SK-N-SH (cell line): Measurements from ENCODE around the gene NCOR2. TPM values are rescaled to one million over a fixed set of nuclear protein-coding genes. Genes with fewer than 3 reads are reported as not detected.

Source experiments
- CTCF ChIA-PET: fragments of 300-600, 350-600 bp; formaldehyde crosslinking; extraction: SDS; loops from one replicate; lab custom pipeline; 2021; lab: Yijun Ruan, JAX
- POLR2A ChIA-PET: fragments of 350-600 bp; sonication (Branson Sonifier 250); formaldehyde crosslinking; extraction: SDS; loops from one replicate; lab custom pipeline; 2020; ENCODE audit warnings: antibody characterized with exemption, inconsistent platforms; lab: Yijun Ruan, JAX
- DNase-seq: peaks from one replicate; pipeline ENCODE4 v3.0.0; 2012
- H2AFZ ChIP-seq: fragments of 200-600 bp; sonication (generic); 2 replicates; pipeline ENCODE4 v1.8.1; 2016; ENCODE audit warnings: antibody characterized with exemption, mild to moderate bottlenecking, low read depth
- H3F3A ChIP-seq: fragments of 200-600 bp; sonication (generic); replicated peaks from 2 replicates; pipeline ENCODE3; 2016; ENCODE audit warnings: antibody characterized with exemption, mild to moderate bottlenecking; ENCODE audit not compliant: insufficient read depth
- H3K27ac ChIP-seq, 2 experiments: fragments of 200-500 bp in 1 of 2; fragments of 200-600 bp in 1 of 2; sonication (Bioruptor generic) in 1 of 2; sonication (generic), shearing (Covaris generic) in 1 of 2; 2 replicates each; pipeline versions ENCODE4 v1.5.1 to v1.6.1; 2014 to 2016; ENCODE audit warnings: low read depth in 2 of 2, inconsistent platforms in 1 of 2, low read length in 1 of 2, mild to moderate bottlenecking in 1 of 2, mixed read lengths in 1 of 2
- H3K27me3 ChIP-seq: fragments of 200-600 bp; sonication (generic), shearing (Covaris generic); 2 replicates; pipeline ENCODE4 v1.6.1; 2016; ENCODE audit warnings: mixed run types; ENCODE audit not compliant: insufficient read depth
- H3K36me3 ChIP-seq, 2 experiments: fragments of 200-500 bp in 1 of 2; fragments of 200-600 bp in 1 of 2; sonication (Bioruptor generic) in 1 of 2; sonication (generic) in 1 of 2; replicated peaks in 1 of 2; 2 replicates each; pipeline versions ENCODE3 to v1.5.1; 2014 to 2016; ENCODE audit warnings: low read length in 1 of 2, mild to moderate bottlenecking in 1 of 2; ENCODE audit not compliant: insufficient read depth in 2 of 2, control insufficient read depth in 1 of 2
- H3K4me1 ChIP-seq, 2 experiments: fragments of 200-500 bp in 1 of 2; fragments of 200-600 bp in 1 of 2; sonication (Bioruptor generic) in 1 of 2; sonication (generic), shearing (Covaris generic) in 1 of 2; 2 replicates each; pipeline versions ENCODE4 v1.5.1 to v1.6.1; 2014 to 2016; ENCODE audit warnings: low read depth in 1 of 2, low read length in 1 of 2, mixed run types in 1 of 2; ENCODE audit not compliant: insufficient read depth in 2 of 2, control insufficient read depth in 1 of 2
- H3K4me2 ChIP-seq: fragments of 200-600 bp; sonication (generic), shearing (Covaris generic); 2 replicates; pipeline ENCODE4 v1.6.1; 2017; ENCODE audit warnings: mixed run types
- H3K4me3 ChIP-seq, 2 experiments: fragments of 200-500 bp in 1 of 2; fragments of 200-600 bp in 1 of 2; sonication (Bioruptor generic) in 1 of 2; sonication (generic), shearing (Covaris generic) in 1 of 2; 2 replicates each; pipeline versions ENCODE4 v1.5.1 to v1.8.1; 2014 to 2016; ENCODE audit warnings: low read depth in 2 of 2, inconsistent platforms in 1 of 2, low read length in 1 of 2, mild to moderate bottlenecking in 1 of 2, mixed read lengths in 1 of 2, moderate library complexity in 1 of 2
- H3K79me2 ChIP-seq: fragments of 200-600 bp; sonication (generic); 2 replicates; pipeline ENCODE4 v1.8.1; 2017; ENCODE audit warnings: mild to moderate bottlenecking; ENCODE audit not compliant: insufficient read depth
- H3K9ac ChIP-seq: fragments of 200-600 bp; sonication (generic); 2 replicates; pipeline ENCODE4 v1.6.1; 2017; ENCODE audit warnings: mixed run types
- H3K9me2 ChIP-seq: fragments of 200-600 bp; sonication (generic); 2 replicates; pipeline ENCODE4 v1.6.1; 2017; ENCODE audit warnings: mixed run types
- H3K9me3 ChIP-seq: fragments of 200-600 bp; sonication (generic); 2 replicates; pipeline ENCODE4 v1.6.1; 2017; ENCODE audit warnings: mixed run types, mild to moderate bottlenecking, moderate library complexity
- H4K20me1 ChIP-seq: fragments of 200-600 bp; sonication (generic); 2 replicates; pipeline ENCODE4 v1.6.1; 2017; ENCODE audit warnings: mild to moderate bottlenecking, mixed run types; ENCODE audit not compliant: insufficient read depth
- EZH2phosphoT487 ChIP-seq: fragments of 200-600 bp; sonication (generic); IDR thresholded peaks from 2 replicates; pipeline ENCODE4 v1.6.1; 2017; ENCODE audit warnings: low read depth, mixed run types, mild to moderate bottlenecking, antibody characterized with exemption, moderate library complexity, borderline replicate concordance
- FOSL2 ChIP-seq: IDR thresholded peaks from 2 replicates; pipeline ENCODE4 v1.4.0; 2012; ENCODE audit warnings: low read depth, mild to moderate bottlenecking, moderate library complexity, borderline replicate concordance
- FOXJ3 ChIP-seq: sonication (generic); formaldehyde crosslinking; IDR thresholded peaks from 2 replicates; pipeline ENCODE4 v1.5.1; 2020; ENCODE audit warnings: mild to moderate bottlenecking, missing genetic modification reagents
- GABPA ChIP-seq: IDR thresholded peaks from 2 replicates; pipeline ENCODE4 v1.4.0; 2012; ENCODE audit warnings: low read depth, mild to moderate bottlenecking
- GATA2 ChIP-seq: sonication (generic); formaldehyde crosslinking; IDR thresholded peaks from 2 replicates; pipeline ENCODE4 v1.5.0; 2020; ENCODE audit warnings: mild to moderate bottlenecking, missing genetic modification reagents
- IRF3 ChIP-seq: fragments of 150-350 bp; IDR thresholded peaks from 2 replicates; pipeline ENCODE4 v1.6.1; 2016; ENCODE audit warnings: mild to moderate bottlenecking, low read depth, low read length
- JUND ChIP-seq: IDR thresholded peaks from 2 replicates; pipeline ENCODE4 v1.4.0; 2012
- MXI1 ChIP-seq: IDR thresholded peaks from 2 replicates; pipeline ENCODE4 v1.6.1; 2012; ENCODE audit warnings: mild to moderate bottlenecking, low read depth, low read length, improper control_type of control experiment
- NFIC ChIP-seq: IDR thresholded peaks from 2 replicates; pipeline ENCODE4 v1.4.0; 2012; ENCODE audit warnings: borderline replicate concordance
- NRF1 ChIP-seq: IDR thresholded peaks from 2 replicates; pipeline ENCODE4 v1.6.1; 2012; ENCODE audit warnings: low read depth, mild to moderate bottlenecking, low read length
- POLR2AphosphoS5 ChIP-seq: IDR thresholded peaks from 2 replicates; pipeline ENCODE4 v1.6.1; 2012; ENCODE audit warnings: low read depth, low read length
- RAD21 ChIP-seq: IDR thresholded peaks from 2 replicates; pipeline ENCODE4 v1.6.1; 2012; ENCODE audit warnings: mild to moderate bottlenecking, low read length
- RFX5 ChIP-seq: IDR thresholded peaks from 2 replicates; pipeline ENCODE4 v1.6.1; 2012; ENCODE audit warnings: mild to moderate bottlenecking, improper control_type of control experiment, low read length
- RXRA ChIP-seq: IDR thresholded peaks from 2 replicates; pipeline ENCODE4 v1.4.0; 2012; ENCODE audit warnings: low read depth, mild to moderate bottlenecking, borderline replicate concordance
- SMC3 ChIP-seq: IDR thresholded peaks from 2 replicates; pipeline ENCODE4 v1.6.1; 2012; ENCODE audit warnings: low read depth, low read length, improper control_type of control experiment
- TAF1 ChIP-seq: IDR thresholded peaks from 2 replicates; pipeline ENCODE4 v1.6.1; 2012; ENCODE audit warnings: low read depth, mild to moderate bottlenecking, low read length, moderate library complexity, borderline replicate concordance
- TCF12 ChIP-seq: IDR thresholded peaks from 2 replicates; pipeline ENCODE4 v1.4.0; 2012
- WGBS: methylation state at CpG from one replicate; pipeline ENCODE4 v1.1.6; 2017; ENCODE audit warnings: low lambda C conversion rate; 5-methylcytosine and 5-hydroxymethylcytosine counted together
- polyA plus RNA-seq, 3 experiments: library from polyadenylated mRNA; depleted of rRNA; stranded (reverse); fragments of >200 nt; gene quantifications; 2 replicates each; pipeline ENCODE4 v1.2.3, GENCODE V29; 2012
- TF ChIP-seq, protein P1 (sequence below): IDR thresholded peaks from 2 replicates; pipeline ENCODE4 v1.4.0; 2012; ENCODE audit warnings: low read depth
- TF ChIP-seq, protein P2 (sequence below): IDR thresholded peaks from 2 replicates; pipeline ENCODE4; 2012

NCOR2 gene
- polyA plus RNA-seq, 1 of the 3 experiments (the other 2 are of a cell fraction) = 19.0 TPM

- TF ChIP-seq, protein P1, sequence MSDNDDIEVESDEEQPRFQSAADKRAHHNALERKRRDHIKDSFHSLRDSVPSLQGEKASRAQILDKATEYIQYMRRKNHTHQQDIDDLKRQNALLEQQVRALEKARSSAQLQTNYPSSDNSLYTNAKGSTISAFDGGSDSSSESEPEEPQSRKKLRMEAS = no peak
- TF ChIP-seq, all 33 proteins: peak for 0
Measured at GRCh38 chr12:124573839-124574786, 6.7 kb upstream of the NCOR2 start (continued).

GRCh38 chr12:124571556-124571955 is 4.1 kb upstream of the NCOR2 start:
- no peak overlapping the region for H3K27ac ChIP-seq
- no peak overlapping the region for H3K9ac ChIP-seq
- H3K4me2 ChIP-seq = no peak overlapping the region
- WGBS = 100% methylated on average over 1 of the region's 2 CpGs
- no peak overlapping the region for H2AFZ ChIP-seq
- no peaks in the 10 kb centered on the region for H4K20me1 ChIP-seq
- no peak overlapping the region for H3K4me3 ChIP-seq
- H3K4me1 ChIP-seq = peaks cover 14 to 20% of the 10 kb centered on the region in 2 experiments; a peak in 3 of 4 replicates
- TF ChIP-seq RAD21 (no peak), RXRA (no peak), EZH2phosphoT487 (no peak), JUND (no peak), POLR2AphosphoS5 (no peak), NFIC (no peak), TCF12 (no peak), MXI1 (no peak), TAF1 (no peak), RFX5 (no peak), GABPA (no peak), FOXJ3 (CRISPR knock-in tag) (no peak), NRF1 (no peak), GATA2 (CRISPR knock-in tag) (no peak), FOSL2 (no peak), SMC3 (no peak), IRF3 (no peak)
- TF ChIP-seq, protein P2, sequence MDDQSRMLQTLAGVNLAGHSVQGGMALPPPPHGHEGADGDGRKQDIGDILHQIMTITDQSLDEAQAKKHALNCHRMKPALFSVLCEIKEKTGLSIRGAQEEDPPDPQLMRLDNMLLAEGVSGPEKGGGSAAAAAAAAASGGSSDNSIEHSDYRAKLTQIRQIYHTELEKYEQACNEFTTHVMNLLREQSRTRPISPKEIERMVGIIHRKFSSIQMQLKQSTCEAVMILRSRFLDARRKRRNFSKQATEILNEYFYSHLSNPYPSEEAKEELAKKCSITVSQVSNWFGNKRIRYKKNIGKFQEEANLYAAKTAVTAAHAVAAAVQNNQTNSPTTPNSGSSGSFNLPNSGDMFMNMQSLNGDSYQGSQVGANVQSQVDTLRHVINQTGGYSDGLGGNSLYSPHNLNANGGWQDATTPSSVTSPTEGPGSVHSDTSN = no peak
- TF ChIP-seq, protein P1 = no peak
- H3F3A ChIP-seq = no peaks in the 10 kb centered on the region
- no peaks in the 10 kb centered on the region for H3K27me3 ChIP-seq
- H3K79me2 ChIP-seq = peaks cover 5% of the 10 kb centered on the region
- no peaks in the 10 kb centered on the region for H3K9me3 ChIP-seq
- ChIA-PET CTCF (no interaction called here), POLR2A (no interaction called here)
- no peaks in the 10 kb centered on the region for H3K9me2 ChIP-seq
- no peak for DNase-seq
- no peaks in the 10 kb centered on the region for H3K36me3 ChIP-seq
